HG03342 (cell line): Measurements from ENCODE around the gene PPP1R9A.

ENCODE experiments used
- ATAC-seq: cut with Tn5 transposase; IDR thresholded peaks from one replicate; pipeline ENCODE4 v1.9.1; 2021; ENCODE audit warnings: mild to moderate bottlenecking, moderate library complexity; ENCODE audit not compliant: unreplicated experiment

PPP1R9A gene

DNA sequence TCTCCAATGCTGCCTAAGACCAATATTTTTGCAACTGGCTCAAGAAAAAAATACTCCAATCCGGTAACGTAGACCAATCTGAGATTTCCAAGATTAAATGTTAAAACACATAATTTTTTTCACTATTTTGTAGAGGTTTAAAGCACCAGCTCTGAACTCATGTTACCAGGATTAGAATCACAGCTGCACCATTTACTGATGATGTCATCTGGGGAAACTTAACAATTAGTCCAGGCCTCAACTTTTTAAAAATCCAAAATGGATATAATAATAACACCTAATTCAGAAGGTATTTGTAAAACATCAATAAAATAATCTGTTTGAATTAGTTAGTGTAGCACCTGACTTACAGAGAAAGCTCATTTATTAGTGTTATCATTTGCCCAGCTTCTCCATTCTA, 402.6 kb downstream of the PPP1R9A start:
- ATAC-seq = no peak

GRCh38 chr7:95311389-95311788, 404.0 kb downstream of the PPP1R9A start:
- ATAC-seq = no peak

GRCh38 chr7:95312561-95312960, 405.2 kb downstream of the PPP1R9A start:
- no peak for ATAC-seq

DNA sequence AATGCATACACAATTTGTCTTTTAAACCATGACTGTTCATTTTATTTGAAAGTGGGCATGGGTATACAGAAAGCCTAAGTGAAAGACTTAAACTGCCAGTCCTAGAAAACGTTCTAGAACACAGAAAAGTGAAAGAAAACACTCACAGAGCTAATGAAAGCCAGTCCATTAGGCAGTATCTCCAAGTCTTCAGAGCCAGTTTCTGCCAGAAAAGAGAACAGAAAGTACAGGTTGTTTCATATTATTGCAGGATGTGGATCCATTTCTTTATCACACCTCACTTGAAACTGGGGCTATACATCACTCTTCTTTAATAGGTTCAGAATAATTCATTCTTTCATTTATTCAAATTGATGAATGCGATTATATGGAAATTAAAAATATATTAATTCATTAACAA, 409.2 kb downstream of the PPP1R9A start:
- peak; percentile 90 for ATAC-seq

DNA sequence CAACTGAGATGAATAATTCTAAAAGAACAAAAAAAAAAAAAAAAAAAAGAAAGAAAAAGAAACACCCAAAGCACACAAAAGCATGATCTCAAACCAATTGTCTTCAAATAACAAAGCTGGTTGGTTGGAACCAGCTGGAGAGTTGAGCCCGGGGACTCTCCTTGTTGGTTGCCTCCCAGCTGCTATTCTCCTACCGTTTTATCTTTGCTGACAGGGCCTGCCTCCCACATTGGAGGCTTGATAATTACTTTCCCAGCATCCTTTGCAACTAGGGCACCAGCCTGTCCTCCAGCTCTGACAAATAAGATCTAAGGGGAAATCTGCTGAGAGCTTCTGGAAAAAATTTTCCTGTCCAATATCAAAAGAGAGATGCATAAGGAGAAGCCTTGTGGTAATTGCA, 410.2 kb downstream of the PPP1R9A start:
- ATAC-seq = no peak

DNA sequence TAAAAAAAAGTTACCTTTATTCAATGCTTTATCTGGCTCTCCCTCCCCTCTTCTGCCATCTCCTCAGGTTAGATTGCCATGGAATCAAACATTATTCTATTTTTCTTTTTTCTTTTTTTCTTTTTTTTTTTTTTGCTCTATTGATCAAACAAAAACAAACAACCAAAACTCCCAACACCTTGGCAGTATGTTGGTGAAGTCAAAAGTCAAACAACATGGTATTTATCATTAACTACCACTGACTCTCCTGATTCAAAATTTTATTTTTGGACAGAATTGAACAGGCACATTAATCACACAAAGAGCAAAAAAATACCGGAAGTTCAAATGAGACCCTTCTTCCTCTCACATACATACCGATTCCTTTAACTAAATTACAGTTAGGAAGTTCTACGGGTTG, 410.6 kb downstream of the PPP1R9A start:
- no peak for ATAC-seq

- no peak for ATAC-seq
Measured at GRCh38 chr7:95318501-95319100, 411.2 kb downstream of the PPP1R9A start.

DNA sequence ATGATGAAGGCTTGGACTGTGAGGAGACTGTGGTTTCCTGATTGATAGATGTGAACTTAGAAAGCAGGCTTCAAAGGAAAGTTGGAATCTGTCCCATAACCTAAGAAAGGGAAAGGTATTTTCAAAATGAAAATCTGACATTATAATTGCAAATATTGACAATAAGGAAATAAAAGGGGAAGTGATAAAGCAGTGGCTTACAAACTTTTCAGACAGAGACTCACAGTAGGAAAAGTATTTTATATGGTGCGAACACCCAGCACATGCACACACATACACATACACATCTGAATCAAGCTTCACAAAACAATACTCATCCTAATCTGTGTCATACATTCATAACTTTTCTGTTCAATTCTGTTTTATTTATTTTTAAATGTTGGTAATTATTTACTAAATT, 412.2 kb downstream of the PPP1R9A start:
- no peak for ATAC-seq

- no peak for ATAC-seq
Measured at GRCh38 chr7:95320651-95321050, 413.3 kb downstream of the PPP1R9A start.

- ATAC-seq = no peak
Measured at GRCh38 chr7:95321720-95322119, 414.3 kb downstream of the PPP1R9A start.

DNA sequence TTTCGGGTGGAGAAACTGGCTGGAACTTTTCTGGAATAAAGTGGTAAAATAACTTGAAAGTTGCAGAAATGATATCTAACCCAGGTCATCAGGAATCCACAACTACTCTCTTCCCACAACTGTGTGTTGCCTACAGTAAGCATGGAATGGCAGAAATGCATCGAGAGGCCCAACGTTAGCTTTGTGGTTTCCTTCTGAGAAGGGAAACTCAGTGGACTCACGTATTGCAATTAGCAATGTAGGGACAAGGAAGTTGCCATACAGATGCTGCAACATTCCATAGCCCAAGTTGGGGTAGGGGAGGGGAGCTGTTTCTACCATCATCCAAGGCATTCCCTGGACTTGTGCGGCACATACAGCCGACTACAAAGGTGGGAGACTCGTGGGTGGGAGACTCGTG, 415.0 kb downstream of the PPP1R9A start:
- ATAC-seq = no peak

DNA sequence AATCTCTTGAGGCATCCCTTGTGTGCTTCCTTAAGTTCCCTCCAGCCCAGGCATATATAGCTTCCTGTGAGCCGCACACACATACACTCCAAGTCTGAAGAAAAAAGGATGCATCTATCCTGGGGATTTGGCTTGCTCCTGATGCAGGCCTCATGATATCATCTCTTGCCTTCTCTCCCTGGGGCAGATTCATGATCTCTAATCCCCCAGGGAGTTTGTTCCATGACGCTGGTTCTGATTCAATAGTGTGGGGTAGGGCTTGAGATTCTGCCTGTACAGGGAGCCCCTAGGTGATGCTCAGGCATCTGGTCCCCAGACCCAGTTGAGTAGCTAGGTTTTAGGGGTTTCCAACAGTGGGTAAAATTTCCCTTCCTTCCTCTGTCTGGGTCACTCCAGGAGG, 415.5 kb downstream of the PPP1R9A start:
- no peak for ATAC-seq

- no peak for ATAC-seq
Measured at GRCh38 chr7:95323410-95324129, 416.2 kb downstream of the PPP1R9A start.

DNA sequence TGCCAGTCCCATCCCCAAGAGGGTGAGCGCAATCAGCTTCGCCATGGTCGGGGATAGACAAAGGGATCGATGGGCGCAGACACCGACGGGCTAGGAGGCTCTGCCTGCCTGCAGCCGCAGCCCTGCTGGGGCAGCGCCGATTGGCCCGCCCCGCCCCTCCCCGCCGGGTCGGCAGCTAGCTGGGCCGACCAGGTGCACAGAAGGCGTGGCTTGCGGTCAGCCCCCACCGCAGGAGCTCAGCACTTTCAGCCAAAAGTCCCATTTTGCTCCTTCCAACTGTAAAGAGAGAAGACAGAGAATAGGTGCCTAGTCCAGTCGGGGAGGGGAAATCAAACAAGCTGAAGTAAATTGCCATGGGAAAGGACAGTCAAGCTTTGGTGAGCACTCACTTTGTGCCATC, 417.0 kb downstream of the PPP1R9A start, which contains the start of gene PON1:
TSS of gene PON1 (minus strand) at position 102 of the 400 bp plus-strand sequence. CDS start at position 45, 57 bp downstream.
- peak; percentile 61 for ATAC-seq

DNA sequence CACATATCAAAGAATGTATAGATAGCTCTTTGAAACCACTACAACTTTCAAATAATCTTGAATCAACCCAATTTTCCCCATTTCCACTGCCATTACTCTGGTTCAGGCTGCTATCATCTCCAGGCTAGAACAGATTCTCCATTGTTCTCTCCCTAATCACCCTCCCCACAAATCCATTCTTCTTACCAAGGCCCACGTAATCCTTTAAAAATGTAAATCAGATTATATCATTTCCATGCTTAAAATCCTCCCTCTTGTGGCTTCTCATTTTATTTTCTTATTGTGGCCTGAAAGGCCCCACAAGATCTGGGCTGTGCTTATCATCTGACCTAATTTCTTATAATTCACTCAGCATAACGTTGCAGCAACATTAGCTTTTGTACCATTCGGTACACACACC, 420.0 kb downstream of the PPP1R9A start:
- ATAC-seq = no peak

- ATAC-seq = peak; percentile 97
Measured at GRCh38 chr7:95330204-95330960, 423.0 kb downstream of the PPP1R9A start.

- peak; percentile 22 for ATAC-seq
Measured at GRCh38 chr7:95330961-95331337, 423.6 kb downstream of the PPP1R9A start.

DNA sequence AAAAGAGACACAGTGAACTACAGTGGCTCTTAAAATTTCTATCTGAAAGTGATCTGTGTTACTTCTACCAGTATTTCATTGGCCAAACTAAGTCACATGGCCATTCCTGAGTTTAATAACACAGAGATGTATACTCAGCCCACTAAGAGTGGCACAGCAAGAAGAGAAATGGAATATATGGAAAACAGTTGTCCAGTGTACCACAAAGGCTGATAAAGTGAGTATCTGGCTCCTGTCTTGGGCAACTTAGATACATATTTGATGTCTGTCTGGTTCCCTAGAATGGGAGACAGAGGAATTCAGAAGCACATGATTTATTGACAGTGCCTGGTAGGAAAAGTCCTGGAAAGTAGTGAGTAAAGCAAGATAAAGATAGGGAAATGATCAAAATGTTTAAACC, 427.1 kb downstream of the PPP1R9A start:
- no peak for ATAC-seq

GRCh38 chr7:95335093-95335492, 427.7 kb downstream of the PPP1R9A start:
- ATAC-seq = no peak

DNA sequence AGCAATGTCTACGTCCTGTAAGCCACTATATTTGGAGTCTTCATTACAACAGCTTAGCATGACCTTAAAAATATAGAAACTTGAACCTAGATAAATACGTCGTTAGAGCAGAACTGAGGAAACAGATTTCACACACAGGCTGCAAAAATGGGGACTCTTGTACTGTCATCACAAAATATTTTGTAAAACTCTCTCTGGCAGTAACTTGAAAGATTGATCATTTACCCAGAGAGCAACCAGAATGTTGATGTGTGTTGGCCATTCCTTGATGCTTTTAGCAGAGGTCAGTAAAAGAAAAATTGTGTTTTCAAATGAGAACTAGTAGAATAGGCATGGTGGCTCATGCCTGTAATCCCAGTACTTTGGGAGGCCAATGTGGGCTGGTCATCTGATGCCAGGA, 431.4 kb downstream of the PPP1R9A start:
- ATAC-seq = no peak

DNA sequence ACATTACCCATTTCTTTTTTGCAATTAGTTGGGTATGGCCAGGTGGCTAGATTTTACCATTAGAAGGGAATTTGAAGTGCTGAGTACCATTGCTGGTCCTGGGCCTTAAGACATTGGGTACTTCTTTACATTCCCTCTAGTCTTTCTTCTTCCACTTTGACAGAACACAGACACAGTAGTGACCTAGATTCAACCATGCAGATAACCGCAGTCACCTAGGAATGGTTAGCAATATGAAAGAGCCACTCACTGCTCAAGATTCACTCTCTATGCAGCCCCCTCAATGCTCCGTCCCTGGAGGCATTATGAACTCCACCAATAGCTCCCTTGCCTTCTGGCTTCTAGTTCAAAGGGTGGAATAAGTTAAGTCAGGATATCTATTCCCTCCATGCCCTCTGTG, 433.1 kb downstream of the PPP1R9A start:
- ATAC-seq = no peak

- no peak for ATAC-seq
Measured at GRCh38 chr7:95342029-95342428, 434.6 kb downstream of the PPP1R9A start.
